ENCODE measurements around the gene SLC11A2. TPM values are rescaled to one million over a fixed set of nuclear protein-coding genes. Genes with fewer than 3 reads are reported as not detected.
A peak's percentile ranks its signal among the peaks of the same experiment; 100 is the strongest.

The SLC11A2 gene
- total and polyA plus RNA-seq, 2 of the 13 experiments (the other 11 are each of a cell fraction or from before 2014, with no cell fraction given), result 71.7 to 77.0 TPM

- TF ChIP-seq RORA (CRISPR knock-in tag; IDR thresholded peaks at IDR 0.05) (no peak), ZGPAT (CRISPR knock-in tag; IDR thresholded peaks at IDR 0.05) (peak; percentile 86), REL (CRISPR knock-in tag; conservative IDR thresholded peaks at IDR 0.05) (peak; percentile 91; the same call in 1 of the 2 replicates), NR3C1 (CRISPR knock-in tag; IDR thresholded peaks at IDR 0.05) (no peak), FOXC1 (CRISPR knock-in tag; IDR thresholded peaks at IDR 0.05; ENCODE audit: borderline replicate concordance) (peak; percentile 79; the same call in 1 of the 2 replicates), ZNF513 (CRISPR knock-in tag; conservative IDR thresholded peaks at IDR 0.05) (0 out of 2 replicates have a peak, but pooled peaks have one; percentile 19), NFRKB (IDR thresholded peaks at IDR 0.05) (no peak), HMG20B (CRISPR knock-in tag; conservative IDR thresholded peaks at IDR 0.05) (no peak), ARNT (IDR thresholded peaks at IDR 0.05) (no peak), KLF15 (CRISPR knock-in tag; IDR thresholded peaks at IDR 0.05; ENCODE audit: borderline replicate concordance) (peak; percentile 87), ZNF263 (CRISPR knock-in tag; IDR thresholded peaks at IDR 0.05) (peak; percentile 43; the same call in 1 of the 2 replicates), ZNF232 (CRISPR knock-in tag; IDR thresholded peaks at IDR 0.05; ENCODE audit: borderline replicate concordance) (peak; percentile 86), MAX (IDR thresholded peaks at IDR 0.05) (peak; percentile 91), HMGXB4 (CRISPR knock-in tag; IDR thresholded peaks at IDR 0.05; ENCODE audit: borderline replicate concordance in 1 of 2, low read depth in 1 of 2) (peak; percentile 10 to 63), ZNF781 (CRISPR knock-in tag; IDR thresholded peaks at IDR 0.05; ENCODE audit: borderline replicate concordance, not compliant biosample characterization) (peak; percentile 63), ZFP62 (CRISPR knock-in tag; IDR thresholded peaks at IDR 0.05) (no peak), ZNF512 (CRISPR knock-in tag; IDR thresholded peaks at IDR 0.05) (no peak), TBX2 (CRISPR knock-in tag; IDR thresholded peaks at IDR 0.05; ENCODE audit: borderline replicate concordance) (peak; percentile 96), ATAD3A (CRISPR knock-in tag; IDR thresholded peaks at IDR 0.05) (no peak), TP53 (CRISPR knock-in tag; conservative IDR thresholded peaks at IDR 0.05) (0 out of 2 replicates have a peak, but pooled peaks have one; percentile 22), ZNF251 (CRISPR knock-in tag; IDR thresholded peaks at IDR 0.05) (no peak), ZNF430 (CRISPR knock-in tag; IDR thresholded peaks at IDR 0.05) (peak; percentile 72), CCAR2 (optimal IDR thresholded peaks at IDR 0.05; ENCODE audit: low read depth, low read length) (peak; percentile 33), ZFP41 (CRISPR knock-in tag; IDR thresholded peaks at IDR 0.05; ENCODE audit: borderline replicate concordance) (no peak; the same call in 1 of the 2 replicates)
These were observed at the start of gene SLC11A2 (continued) for GRCh38 chr12:51025836-51026638.

Data from HepG2 (cell line).